ENCODE measurements around the gene PRPF38B. TPM values are rescaled to one million over a fixed set of nuclear protein-coding genes. Genes with fewer than 3 reads are reported as not detected.

Gene PRPF38B
- total and polyA plus RNA-seq, 2 of the 8 experiments (the other 6 are each of a cell fraction or from before 2014, with no cell fraction given): 16.6 to 50.6 TPM

- H3K4me3 ChIP-seq (ENCODE audit: extremely low read depth in 1 of 4, insufficient read depth in 2 of 4, low read depth in 3 of 4, low read length in 4 of 4): peak overlapping the region in 1 of 4 experiments; percentile 89; a peak in 2 of 8 replicates
- POLR2A ChIA-PET (ENCODE audit: partially characterized antibody): no interaction called here
- TF ChIP-seq, protein P1, sequence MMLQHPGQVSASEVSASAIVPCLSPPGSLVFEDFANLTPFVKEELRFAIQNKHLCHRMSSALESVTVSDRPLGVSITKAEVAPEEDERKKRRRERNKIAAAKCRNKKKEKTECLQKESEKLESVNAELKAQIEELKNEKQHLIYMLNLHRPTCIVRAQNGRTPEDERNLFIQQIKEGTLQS (IDR thresholded peaks at IDR 0.05; ENCODE audit: insufficient read depth, low read depth, low read length): no peak
- no peak for TF ChIP-seq BRCA1 (IDR thresholded peaks at IDR 0.05; ENCODE audit: low read depth, low read length)
- no peak for TF ChIP-seq ASH2L (IDR thresholded peaks at IDR 0.05; ENCODE audit: low read length)
- TF ChIP-seq RBBP5 (IDR thresholded peaks at IDR 0.05; ENCODE audit: borderline replicate concordance, low read depth, low read length): no peak
- no peak for TF ChIP-seq HDAC6 (IDR thresholded peaks at IDR 0.05; ENCODE audit: low read depth, low read length)
- no peak for TF ChIP-seq MAX (IDR thresholded peaks at IDR 0.05)
These were observed 53.9 kb downstream of the PRPF38B start for GRCh38 chr1:108745980-108746381.

More at GRCh38 chr1:108745980-108746381, 53.9 kb downstream of the PRPF38B start:
- H3K4ac ChIP-seq (replicated peaks; ENCODE audit: insufficient read length, low read depth, low read length): no peak overlapping the region
- peak overlapping the region; percentile 45; the same call in 1 of the 2 replicates for H2AFZ ChIP-seq (ENCODE audit: low read length)
- 31% methylated on average over 3 of the region's 3 CpGs; no CpG with 5 or more reads in 1 of the 2 experiments for WGBS, 2 experiments (ENCODE audit: extremely low coverage in 1 of 2, insufficient coverage in 1 of 2, insufficient read length in 1 of 2, insufficient replicate concordance in 2 of 2, low coverage in 1 of 2, low lambda C conversion rate in 2 of 2, missing lambda C conversion rate in 1 of 2)
- H3K79me1 ChIP-seq (ENCODE audit: low read depth, low read length): no peaks in the 10 kb centered on the region
- no peak overlapping the region for H3K9ac ChIP-seq (replicated peaks in 1 of 4; ENCODE audit: extremely low read depth in 1 of 4, low read depth in 3 of 4, low read length in 3 of 4)
- H3K79me2 ChIP-seq (ENCODE audit: control insufficient read depth in 1 of 2, insufficient read depth in 2 of 2, low read length in 2 of 2): peaks cover 0 to 22% of the 10 kb centered on the region in 2 experiments; a peak in 2 of 4 replicates
- H2BK12ac ChIP-seq (ENCODE audit: low read depth, low read length): no peak overlapping the region
- no peak overlapping the region for H4K8ac ChIP-seq (ENCODE audit: extremely low read depth, insufficient read depth, low read length)
- H3K14ac ChIP-seq (ENCODE audit: insufficient read length): no peak overlapping the region
- no peaks in the 10 kb centered on the region for H4K20me1 ChIP-seq (replicated peaks in 1 of 2; ENCODE audit: control insufficient read depth in 1 of 2, insufficient read depth in 2 of 2, low read length in 2 of 2)
- DNase-seq (ENCODE audit: low read depth in 1 of 2, low spot score in 2 of 2): no peak
- no peak overlapping the region for H2BK5ac ChIP-seq (ENCODE audit: low read depth, low read length)
- no peak overlapping the region for H2BK20ac ChIP-seq (ENCODE audit: low read length)
- H4K5ac ChIP-seq (ENCODE audit: insufficient read length, low read depth, low read length): no peak overlapping the region
- H3K23me2 ChIP-seq (ENCODE audit: low read depth, low read length): no peaks in the 10 kb centered on the region; the same call in 1 of the 2 replicates
- CTCF ChIA-PET (ENCODE audit: partially characterized antibody): no interaction called here
- no peak for FAIRE-seq
- H3K4me2 ChIP-seq (ENCODE audit: insufficient read depth in 1 of 2, low read depth in 2 of 2, low read length in 2 of 2): no peak overlapping the region; a peak in 1 of 4 replicates
- no peak overlapping the region for H4K91ac ChIP-seq (replicated peaks; ENCODE audit: insufficient read length, low read length)
- H3K23ac ChIP-seq (ENCODE audit: insufficient read length): no peak overlapping the region
- no peak overlapping the region for H2AK5ac ChIP-seq (ENCODE audit: low read depth, low read length)
- no peak overlapping the region for H3K27ac ChIP-seq (ENCODE audit: low read depth, low read length)
- H3K56ac ChIP-seq (replicated peaks; ENCODE audit: insufficient read length, low read depth, low read length): no peak overlapping the region
- no peak overlapping the region for H2BK15ac ChIP-seq (ENCODE audit: low read length)
- no peak overlapping the region for H2BK120ac ChIP-seq (replicated peaks; ENCODE audit: low read depth, low read length)
- no peaks in the 10 kb centered on the region; a peak in 1 of 8 replicates for H3K36me3 ChIP-seq (ENCODE audit: control insufficient read depth in 2 of 4, insufficient read depth in 4 of 4, low read length in 3 of 4)
- no peaks in the 10 kb centered on the region; a peak in 1 of 7 replicates for H3K4me1 ChIP-seq (replicated peaks in 1 of 4; ENCODE audit: control insufficient read depth in 3 of 4, insufficient read depth in 4 of 4, low read length in 3 of 4)
- H3K27me3 ChIP-seq (replicated peaks in 1 of 4; ENCODE audit: control insufficient read depth in 3 of 4, extremely low read depth in 1 of 4, insufficient read depth in 3 of 4, low read length in 3 of 4): peaks cover 0 to 4% (median 0%) of the 10 kb centered on the region in 4 experiments; a peak in 3 of 7 replicates
- H3K18ac ChIP-seq (ENCODE audit: extremely low read depth, low read length): no peak overlapping the region
- no peaks in the 10 kb centered on the region for H3K9me3 ChIP-seq (ENCODE audit: insufficient read depth in 2 of 2, low read depth in 1 of 2, low read length in 1 of 2)

Data from H1 (cell line).